ENCODE measurements around the gene RNF39. TPM values are rescaled to one million over a fixed set of nuclear protein-coding genes. Genes with fewer than 3 reads are reported as not detected.

The RNF39 gene
- total and polyA plus RNA-seq, 2 of the 13 experiments (the other 11 are each of a cell fraction or from before 2014, with no cell fraction given) = 0.13 to 1.8 TPM

GRCh38 chr6:30101444-30102413 lies 26.2 kb upstream of the RNF39 start (continued):
- TF ChIP-seq ZMYM4 (CRISPR knock-in tag; IDR thresholded peaks at IDR 0.05) (peak; percentile 69), DR1 (CRISPR knock-in tag; IDR thresholded peaks at IDR 0.05) (peak; percentile 28; the same call in 1 of the 2 replicates), SRF (IDR thresholded peaks at IDR 0.05; ENCODE audit: low read depth, low read length) (no peak), BRCA1 (CRISPR knock-in tag; IDR thresholded peaks at IDR 0.05) (no peak; the same call in 1 of the 2 replicates), PCBP1 (IDR thresholded peaks at IDR 0.05; ENCODE audit: borderline replicate concordance, low read depth, low read length) (no peak), ZNF460 (CRISPR knock-in tag; IDR thresholded peaks at IDR 0.05; ENCODE audit: borderline replicate concordance) (no peak), MIXL1 (CRISPR knock-in tag; IDR thresholded peaks at IDR 0.05) (peak; percentile 80), ZBTB49 (CRISPR knock-in tag; IDR thresholded peaks at IDR 0.05; ENCODE audit: borderline replicate concordance) (no peak), ZNF136 (CRISPR knock-in tag; IDR thresholded peaks at IDR 0.05; ENCODE audit: low read depth) (peak; percentile 44; the same call in 1 of the 2 replicates), MLLT10 (CRISPR knock-in tag; IDR thresholded peaks at IDR 0.05) (no peak), TAF1 (CRISPR knock-in tag; IDR thresholded peaks at IDR 0.05) (peak; percentile 91; the same call in 1 of the 2 replicates), IRF1 (CRISPR knock-in tag; IDR thresholded peaks at IDR 0.05; ENCODE audit: low read depth) (no peak), ZNF30 (CRISPR knock-in tag; IDR thresholded peaks at IDR 0.05) (no peak), DPF2 (CRISPR knock-in tag; IDR thresholded peaks at IDR 0.05; ENCODE audit: borderline replicate concordance, low read depth) (no peak), DZIP1 (CRISPR knock-in tag; IDR thresholded peaks at IDR 0.05) (no peak), ZNF746 (CRISPR knock-in tag; IDR thresholded peaks at IDR 0.05) (no peak; the same call in 1 of the 2 replicates), MIER2 (CRISPR knock-in tag; IDR thresholded peaks at IDR 0.05) (no peak; the same call in 1 of the 2 replicates), ZNF580 (CRISPR knock-in tag; IDR thresholded peaks at IDR 0.05; ENCODE audit: borderline replicate concordance, low read depth) (no peak; the same call in 1 of the 2 replicates), ZNF776 (CRISPR knock-in tag; IDR thresholded peaks at IDR 0.05) (no peak), ZNF616 (CRISPR knock-in tag; IDR thresholded peaks at IDR 0.05; ENCODE audit: low read depth) (no peak; the same call in 1 of the 2 replicates), CBFB (CRISPR knock-in tag; IDR thresholded peaks at IDR 0.05) (peak; percentile 54; the same call in 1 of the 2 replicates)

Measured in HepG2 (cell line).